ENCODE results near the gene PLCL1.

The PLCL1 gene

DNA sequence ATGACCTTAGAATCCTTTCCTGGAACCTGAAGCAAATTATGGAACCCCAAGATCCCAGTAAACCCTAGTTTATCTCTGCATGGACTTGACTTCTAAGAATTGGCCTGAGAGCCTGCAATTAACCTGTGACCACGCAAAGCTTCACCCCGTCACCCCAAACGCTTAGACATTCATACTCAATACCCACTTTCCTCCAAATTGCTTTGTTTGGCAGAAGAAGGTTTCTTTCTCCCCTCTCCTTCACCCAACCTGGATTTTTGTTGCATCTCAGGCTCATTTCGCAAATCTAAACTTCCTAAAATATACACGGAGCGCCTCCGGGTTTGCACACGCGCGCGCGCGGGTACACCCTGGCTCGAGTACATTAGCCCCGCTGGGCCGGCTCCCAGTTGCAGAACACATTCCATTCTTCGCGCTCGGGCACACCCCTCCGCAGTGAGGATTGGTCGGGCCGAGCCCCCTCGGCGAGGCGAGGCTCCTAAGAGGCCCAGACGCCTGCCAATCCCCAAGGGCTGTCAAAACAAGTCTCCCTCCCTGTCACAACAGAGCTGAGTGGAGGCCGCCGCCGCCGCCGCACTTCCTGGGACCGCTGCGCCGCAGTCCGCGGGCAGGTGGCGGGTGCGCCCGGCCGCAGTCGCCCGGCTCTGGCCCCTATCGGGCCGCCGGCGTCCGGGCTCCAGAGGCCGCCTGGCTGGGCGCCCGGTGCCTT, at the start of gene PLCL1:
PLCL1 (plus strand) TSS at position 545 of the 709 bp plus-strand sequence.
- DNase-seq (ENCODE audit: low read depth): peak; percentile 83

DNA sequence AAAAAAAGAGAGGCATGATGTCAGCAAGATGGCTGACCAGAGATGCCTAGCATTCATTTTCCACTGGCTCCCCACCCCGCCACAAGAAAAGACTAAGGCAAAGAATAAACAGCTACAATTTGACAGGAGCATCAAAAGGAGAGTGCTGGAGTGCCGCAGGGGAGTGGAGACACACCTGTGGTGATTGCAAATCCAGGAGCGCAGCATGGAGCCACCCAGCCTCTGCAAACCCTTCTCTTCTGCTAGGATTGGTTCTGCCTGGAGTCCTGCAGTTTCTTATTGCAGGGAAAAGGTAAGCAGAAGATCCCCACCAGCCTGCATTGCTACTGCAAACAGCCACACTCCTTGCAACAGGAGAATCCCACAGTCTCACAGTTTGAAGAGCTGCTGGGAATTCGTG, 45.4 kb upstream of the PLCL1 start:
- no peak for DNase-seq (ENCODE audit: low read depth)

DNA sequence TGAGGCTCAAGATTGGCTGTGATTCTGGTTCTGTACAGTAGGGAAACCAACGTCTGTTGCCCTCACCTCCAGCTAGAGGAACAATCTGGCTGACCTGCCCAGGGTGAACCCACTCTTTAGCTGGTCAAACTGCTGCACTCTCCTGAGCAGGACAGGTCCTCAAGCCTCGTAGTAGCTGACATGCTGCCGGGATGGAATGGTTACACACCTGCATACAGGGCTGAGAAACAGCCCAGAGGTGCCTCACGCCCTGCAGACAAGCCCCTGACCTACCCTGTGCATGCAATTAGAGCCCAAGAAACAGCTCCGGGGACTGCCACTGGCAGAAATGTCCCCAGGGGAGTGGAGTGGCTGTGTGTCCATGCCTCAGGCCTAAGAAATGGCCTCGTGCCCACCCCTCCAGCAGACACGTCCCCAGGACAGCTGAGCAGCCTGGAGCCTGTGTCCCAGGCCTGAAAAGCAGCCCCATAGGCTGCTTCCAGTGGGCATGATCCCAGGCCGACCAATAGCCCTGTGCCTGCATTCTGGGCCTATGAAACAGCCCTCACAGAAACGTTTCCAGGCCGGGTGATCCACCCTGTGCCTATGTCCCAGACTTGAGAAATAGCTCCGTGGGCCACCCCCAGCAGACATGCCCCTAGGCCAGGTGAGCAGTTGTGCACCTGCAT, 44.6 kb upstream of the PLCL1 start:
- DNase-seq (ENCODE audit: low read depth): no peak

DNA sequence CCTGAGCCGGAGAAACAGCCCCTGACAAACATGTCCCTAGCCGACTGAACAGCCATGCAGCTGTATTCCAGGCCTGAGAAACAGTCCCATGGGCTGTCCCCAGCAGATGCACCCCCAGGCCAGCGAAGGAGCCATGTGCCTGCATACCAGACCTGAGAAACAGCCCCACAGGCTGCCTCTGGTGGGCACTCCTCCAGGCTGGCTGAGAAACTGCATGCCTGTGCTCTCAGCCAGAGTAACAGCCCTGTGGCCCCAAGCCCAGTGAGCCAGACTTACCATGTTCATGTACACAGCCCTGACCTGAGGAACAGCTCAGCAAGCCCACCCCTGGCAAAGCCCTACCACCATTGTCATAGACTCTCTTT, 44.1 kb upstream of the PLCL1 start:
- no peak for DNase-seq (ENCODE audit: low read depth)

DNA sequence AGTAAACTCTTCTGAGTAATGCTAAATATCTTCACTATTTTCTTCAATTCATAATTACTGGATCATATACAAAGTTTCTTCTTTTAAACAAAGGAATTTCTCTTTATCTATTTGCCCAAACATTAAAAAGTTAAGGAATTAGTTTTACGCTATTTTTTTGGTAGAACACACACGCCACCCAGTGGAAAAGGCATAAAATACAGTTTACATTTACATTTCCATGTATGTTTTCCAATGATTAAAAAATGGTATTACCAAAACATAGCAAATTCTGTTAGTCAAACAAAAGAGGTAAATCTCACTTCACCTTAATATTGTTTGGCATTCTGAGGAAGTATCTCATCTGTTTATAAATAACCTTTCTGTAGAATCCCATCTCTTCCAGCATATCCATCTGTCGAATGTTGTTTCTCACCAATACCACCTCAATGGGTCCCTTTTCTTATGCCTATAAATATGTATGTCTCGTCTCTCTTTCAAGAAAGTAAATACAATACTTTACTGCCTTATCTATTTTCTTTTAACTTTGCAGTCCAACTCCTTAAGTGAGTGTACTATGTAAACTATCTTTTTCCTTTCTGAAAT, 26.5 kb upstream of the PLCL1 start:
- no peak for DNase-seq (ENCODE audit: low read depth)

DNA sequence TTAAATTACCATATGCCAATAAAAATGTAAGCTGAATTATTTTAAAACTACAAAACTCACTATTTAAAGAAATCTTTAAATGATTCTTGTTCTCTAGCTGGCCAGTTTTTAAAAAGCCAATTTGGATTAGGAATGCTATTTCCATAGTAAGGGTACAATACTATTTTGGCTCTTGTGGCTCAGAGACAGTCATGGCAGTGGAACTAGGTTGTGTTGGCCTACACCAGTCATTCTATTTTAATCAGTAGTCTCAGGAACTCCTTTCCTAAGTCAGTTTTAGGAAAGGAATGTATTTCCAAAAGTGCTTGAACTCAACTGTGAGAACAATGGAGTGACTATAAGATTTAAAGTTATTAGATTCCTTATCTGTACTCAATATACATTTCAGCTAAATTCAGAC, 25.1 kb upstream of the PLCL1 start:
- DNase-seq (ENCODE audit: low read depth): no peak

DNA sequence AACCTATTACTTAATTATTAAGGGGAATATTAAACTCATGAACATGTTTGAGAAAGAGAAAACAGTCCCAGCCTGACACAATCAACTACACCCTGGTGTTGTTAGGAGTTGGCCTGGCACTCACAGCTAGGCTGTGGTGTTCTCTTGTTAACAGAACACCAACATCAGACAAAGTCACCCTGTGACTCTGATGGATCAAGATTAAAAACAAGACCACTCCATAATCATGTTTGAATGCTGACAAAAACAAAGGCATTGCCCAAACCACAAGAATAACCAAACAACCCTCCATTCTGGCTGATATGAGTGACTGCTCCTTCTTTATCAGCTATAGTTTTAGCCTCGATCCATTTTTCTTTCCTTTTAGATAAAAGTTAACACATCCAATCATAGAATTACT, 22.3 kb upstream of the PLCL1 start:
- no peak for DNase-seq (ENCODE audit: low read depth)

DNA sequence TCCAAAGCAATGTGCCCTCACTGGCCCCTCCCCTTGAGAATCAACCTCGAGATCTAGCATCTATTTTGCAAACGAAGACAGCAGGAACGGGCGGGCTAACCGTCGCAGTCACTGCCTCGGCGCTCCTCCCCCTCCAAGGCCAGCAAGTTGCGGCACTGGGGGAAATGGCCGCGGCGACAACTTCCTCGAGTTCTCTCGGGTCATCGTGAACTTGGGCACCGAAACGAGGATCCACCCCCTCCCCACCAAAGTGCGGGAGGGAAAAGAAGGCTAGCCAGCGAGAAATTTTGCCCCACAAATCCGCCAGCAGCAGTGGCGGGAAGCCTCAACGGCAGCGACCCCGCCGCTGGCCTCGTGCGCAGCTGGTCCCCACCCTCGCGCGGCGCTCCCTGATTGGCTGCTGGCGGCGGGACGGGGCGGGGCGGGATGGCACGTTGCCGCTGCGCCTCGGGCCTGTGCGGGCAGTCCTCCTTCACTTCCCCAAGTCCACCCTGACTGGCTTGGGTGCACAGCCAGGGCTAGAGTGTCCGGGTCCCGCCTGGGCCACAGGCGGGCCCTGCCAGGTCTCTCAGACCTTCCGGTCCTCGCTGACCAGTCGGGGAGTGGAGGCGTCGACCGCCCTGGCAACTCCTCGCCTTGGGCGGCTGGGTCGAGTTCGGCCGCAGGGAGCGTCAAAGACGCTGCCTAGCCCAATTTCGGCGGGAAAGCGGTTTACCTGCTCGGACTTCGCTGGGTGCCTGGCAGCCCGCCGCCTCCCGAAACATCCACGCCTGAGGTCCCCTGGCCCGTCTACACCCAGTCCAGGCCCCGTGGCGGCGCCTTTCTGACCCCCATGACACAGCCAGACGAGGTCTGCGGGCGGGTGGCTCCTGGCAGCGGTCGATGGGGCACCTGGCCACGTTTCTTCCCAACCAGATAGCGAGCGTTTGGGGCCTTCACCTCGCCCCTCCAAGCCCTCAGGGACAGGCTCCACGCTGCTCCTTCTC, 19.1 kb upstream of the PLCL1 start, which contains the start of gene BOLL:
BOLL (minus strand) TSS at position 364 of the 986 bp plus-strand sequence. CDS start 3,469 bp downstream, outside the sequence.
- DNase-seq (ENCODE audit: low read depth): no peak

DNA sequence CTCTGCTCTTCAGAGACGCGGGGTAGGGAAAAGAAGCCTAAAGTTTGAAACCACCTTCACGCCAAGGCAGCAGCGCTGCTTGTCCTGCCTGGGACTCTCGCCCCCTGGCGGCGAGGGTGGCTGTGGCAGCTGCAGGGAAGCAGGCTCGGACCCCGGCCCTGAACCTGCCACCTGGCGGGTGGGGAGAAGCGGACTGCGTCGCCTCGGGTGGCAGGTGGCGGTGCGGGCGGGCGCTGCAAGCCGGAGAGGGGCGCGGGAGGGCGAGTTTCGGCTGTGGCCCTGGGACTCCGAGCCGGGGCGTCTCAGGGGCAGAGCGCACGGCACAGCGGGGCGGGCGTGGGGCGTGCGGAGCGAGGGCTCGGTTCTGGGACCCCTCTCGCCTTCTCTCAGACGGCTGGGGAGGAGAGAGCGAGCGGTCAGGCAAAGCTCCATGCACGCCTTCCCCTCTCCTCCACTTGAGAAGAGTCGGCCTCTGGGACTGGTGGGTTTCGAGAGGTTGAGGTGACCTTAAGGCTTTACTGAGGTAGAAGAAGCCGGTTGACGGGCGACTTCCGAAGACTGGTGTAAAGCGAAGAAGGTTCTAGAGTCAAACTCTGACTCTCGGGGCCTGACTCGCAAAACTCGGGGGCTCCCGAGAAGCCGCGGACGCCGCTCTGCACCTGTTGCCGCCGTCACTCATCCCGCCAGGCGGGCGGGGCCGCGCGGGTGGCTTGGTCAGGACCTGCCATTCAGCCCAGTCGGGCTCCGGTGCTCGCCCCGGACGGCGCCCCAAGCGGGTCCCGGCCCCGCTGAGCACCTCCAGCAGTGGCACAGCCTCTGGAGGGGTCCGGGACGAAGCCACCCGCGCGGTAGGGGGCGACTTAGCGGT, 18.1 kb upstream of the PLCL1 start:
- DNase-seq (ENCODE audit: low read depth): peak; percentile 53

DNA sequence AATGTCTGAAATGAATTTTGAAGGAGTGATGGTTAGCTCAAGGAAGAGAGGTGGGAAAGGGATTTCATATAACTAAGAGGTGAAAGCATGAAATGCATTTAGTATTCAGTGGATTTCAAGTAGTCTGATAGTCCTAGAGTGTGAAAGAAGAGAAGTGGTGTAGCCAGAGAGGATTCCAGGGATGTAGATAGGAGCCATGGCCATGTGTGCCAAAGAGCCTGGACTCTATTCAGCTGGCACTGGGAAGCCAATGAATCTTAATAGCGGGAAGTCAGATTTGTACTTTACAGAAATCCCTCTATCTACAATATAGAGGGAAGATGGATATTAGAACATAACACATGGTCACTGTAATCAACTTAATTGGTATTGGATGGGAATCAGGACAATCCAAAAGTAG, 10.9 kb upstream of the PLCL1 start:
- DNase-seq (ENCODE audit: low read depth): no peak

DNA sequence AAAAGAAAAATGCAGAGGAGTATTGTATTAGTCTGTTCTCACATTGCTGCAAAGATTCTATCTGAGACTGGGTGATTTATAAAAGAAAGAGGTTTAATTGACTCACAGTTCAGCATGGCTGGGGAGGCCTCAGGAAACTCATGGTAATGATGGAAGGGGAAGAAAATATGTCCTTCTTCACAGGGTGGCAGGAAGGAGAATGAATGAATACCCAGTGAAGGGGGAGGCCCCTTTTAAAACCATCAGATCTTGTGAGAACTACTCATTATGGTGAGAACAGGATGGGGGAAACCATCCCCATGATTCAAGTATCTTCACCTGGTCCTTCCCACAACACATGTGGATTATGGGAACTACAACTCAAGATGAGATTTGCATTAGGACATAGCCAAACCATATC, 9.1 kb upstream of the PLCL1 start:
- no peak for DNase-seq (ENCODE audit: low read depth)

DNA sequence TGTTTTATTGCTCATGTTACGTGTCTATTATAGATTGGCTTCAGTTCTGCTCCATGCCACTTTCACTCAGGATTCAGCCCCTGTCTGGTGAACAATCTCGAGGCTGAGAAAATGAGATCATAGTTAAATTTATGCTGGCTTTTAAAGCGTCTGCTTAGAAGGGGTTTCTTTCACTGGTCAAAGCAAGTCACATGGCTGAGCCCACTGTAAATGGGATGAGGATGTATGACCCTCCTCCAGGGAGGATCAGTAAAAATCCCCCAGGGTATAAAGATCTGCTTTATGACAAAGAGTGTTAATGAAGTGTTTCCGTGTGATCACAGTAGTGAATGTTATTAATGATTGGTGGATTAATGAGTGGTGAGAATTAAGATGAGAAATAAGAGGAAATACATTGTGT, 6.2 kb upstream of the PLCL1 start:
- no peak for DNase-seq (ENCODE audit: low read depth)

DNA sequence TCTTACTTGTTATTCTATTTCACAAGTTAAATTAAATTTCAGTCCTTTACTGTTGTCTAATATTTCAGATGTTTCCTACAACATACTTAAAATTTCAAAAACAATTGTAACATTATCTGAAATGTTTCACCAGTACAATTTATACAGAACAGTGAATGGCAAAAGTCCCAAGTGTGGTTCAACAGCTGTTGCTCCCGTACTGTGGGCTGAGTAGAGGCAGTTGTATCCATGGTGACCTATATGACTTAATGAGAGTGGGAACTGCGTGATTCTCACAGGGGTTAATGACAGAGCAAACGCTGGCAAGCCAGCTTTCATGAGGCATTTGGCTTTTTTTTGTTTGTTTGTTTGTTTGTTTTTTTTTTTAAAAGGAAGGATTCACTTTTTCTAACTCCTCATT, 5.3 kb upstream of the PLCL1 start:
- DNase-seq (ENCODE audit: low read depth): no peak

DNA sequence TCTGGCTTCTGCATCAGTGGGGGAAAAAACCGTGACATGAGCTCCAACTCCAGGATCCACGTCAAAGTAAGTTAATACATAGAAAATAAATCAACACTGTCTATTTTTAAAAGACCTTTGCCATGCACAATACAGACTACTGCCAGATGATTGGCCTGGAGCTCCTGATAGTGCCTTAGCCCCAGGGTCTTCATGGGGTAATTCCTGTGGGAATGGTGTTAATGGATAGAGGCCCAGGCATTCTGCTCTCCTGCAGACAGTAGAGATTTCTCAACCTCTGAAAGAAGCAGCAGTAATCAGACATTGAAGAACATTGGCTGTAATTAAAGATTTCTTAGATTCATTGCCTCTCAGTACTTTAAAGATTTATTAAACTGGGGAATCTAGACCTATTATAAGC, 4.3 kb upstream of the PLCL1 start:
- DNase-seq (ENCODE audit: low read depth): no peak

DNA sequence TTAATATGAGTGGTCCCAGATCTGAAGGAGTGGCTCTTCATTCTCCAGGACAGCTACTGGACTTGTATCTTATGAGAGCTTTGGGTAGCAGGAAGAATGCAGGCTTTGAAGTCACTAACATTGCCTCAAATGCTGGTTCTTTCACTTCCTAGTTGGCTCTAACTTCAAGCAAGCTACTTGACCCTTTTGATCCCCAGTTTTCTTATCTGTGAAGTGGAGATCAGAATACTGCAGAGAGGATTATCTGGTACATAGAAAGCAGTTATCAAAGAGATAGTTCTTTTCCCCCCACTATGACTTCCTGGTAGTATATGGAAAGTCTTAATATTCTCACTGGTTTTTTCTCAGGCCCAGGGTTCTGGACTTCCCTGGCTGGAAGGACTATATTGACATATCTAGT, 3.4 kb upstream of the PLCL1 start:
- no peak for DNase-seq (ENCODE audit: low read depth)

DNA sequence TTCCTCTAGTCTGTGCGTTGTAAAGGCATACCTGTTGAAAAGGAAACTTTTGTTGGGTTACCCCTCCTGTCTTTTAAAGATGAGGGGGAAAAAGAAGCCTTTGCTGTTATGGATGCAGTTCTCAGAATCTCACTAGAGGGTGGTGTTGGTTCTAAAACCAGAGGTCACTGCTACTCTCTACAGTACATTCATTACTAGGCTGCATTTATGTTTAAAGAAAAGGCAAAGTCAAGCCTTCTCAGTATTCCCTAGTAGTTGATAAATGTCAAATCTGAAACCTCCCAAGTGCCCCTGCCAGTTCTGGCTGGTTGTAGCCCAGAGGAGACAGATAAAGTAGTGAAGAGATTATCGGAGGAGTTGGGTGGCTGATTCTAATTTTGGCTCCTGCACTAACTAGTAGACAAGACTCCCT, 1.4 kb upstream of the PLCL1 start:
- DNase-seq (ENCODE audit: low read depth): no peak

DNA sequence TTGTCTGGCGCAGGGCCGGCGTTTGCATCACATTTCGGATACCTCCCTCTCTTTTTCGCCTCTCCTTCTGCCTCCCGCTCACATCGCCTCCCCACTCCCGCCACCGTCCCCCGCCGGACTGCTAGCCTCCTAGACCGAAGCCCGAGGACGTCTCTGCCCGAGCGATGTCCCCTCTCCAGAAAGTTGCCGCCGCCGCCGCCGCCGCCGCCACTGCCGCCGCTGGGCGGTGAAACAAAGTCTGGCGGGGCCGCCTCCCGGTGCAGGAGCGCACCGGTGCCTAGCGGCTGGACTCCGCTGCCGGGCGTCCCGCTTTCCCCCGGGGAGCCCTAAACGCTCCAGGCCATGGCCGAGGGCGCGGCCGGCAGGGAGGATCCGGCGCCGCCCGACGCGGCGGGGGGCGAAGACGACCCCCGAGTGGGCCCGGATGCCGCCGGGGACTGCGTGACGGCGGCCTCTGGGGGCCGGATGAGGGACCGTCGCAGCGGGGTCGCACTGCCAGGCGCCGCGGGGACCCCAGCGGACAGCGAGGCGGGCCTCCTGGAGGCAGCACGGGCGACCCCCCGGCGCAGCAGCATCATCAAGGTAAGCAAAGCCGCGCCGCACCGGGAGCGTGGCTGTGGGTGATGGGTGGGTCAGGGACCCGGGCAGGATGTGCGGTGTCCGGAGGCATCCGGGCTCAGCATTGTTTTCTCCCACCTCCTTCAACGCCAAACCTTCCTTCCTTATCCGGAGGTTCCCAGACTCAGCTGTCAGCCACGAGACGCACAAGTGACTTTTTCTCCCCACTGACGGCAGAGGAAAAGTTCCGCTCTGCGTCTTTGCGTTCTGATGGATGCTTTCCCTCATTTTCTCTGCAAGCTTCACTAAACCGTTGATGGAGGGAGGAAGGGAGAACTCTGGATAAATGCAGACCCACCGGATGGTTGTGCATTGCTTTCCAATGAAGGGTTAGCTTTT, 643 bp downstream of the PLCL1 start:
- no peak for DNase-seq (ENCODE audit: low read depth)

DNA sequence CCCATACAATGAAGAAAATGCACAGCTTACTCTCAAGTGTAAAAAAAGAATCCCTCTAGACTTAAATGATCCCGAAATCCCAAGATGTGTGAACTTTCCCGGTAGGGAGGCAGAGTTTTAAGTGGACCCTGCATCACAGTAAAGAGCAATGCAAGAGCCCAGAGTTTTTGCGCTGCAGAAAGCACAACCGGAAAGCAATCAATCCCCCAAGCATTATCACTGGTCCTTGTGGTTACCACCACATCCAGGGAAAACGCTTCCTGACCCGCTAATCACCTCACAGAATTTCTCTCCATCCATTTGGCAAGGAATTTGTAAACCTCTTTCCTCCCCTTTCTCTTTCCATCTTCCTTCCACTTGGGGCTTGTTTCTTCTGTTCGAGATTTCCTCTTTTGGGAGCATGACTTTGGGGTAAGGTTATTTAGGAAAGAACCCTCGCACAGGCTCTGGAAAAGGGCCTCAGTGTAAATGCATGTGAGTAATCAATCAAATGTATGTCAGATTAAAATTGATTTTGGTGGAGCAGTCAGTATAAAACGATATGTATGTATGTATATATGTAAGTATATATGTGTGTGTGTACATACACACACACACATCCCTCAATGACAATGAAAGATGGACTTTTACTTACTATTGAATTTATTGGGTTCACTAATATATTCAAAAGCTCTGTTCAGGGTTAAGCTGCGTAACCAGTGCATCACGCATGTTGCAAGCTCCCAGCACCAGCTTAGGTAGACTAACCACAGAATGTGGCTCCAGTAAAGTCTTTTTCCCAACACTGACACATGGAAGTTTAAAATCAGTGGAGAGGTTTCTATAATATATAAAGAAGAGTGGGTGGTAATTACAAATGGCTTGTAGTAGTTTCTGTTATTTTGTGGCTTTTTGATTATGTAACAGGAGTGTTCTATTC, 1.6 kb downstream of the PLCL1 start:
- DNase-seq (ENCODE audit: low read depth): no peak

DNA sequence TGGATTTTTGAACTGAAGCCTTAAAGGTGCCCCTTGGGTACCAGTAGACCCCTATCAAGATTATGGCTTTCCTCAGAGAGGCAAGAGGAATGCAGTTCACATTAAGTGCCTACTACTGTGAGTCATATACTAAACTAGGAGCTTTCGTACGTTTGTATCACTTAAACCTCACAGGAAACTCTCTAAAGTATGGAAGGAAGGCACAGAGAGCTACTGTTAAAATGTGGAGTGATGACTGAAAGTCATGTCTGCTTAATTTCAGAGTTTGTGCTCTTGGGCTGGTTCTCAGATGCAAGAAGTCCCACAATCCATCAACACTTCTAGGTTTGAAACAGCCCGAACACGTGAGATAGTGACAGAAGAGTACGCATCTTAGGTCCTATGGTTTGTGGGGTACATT, 4.7 kb downstream of the PLCL1 start:
- no peak for DNase-seq (ENCODE audit: low read depth)

Measured in activated T-cell treated with anti-CD3 and anti-CD28 coated beads for 24 hours (primary cell).